ENCODE results near the gene RBBP9.

RBBP9 gene

GRCh38 chr20:18481596-18481995, 15.4 kb downstream of the RBBP9 start:
- TF ChIP-seq, protein P1, sequence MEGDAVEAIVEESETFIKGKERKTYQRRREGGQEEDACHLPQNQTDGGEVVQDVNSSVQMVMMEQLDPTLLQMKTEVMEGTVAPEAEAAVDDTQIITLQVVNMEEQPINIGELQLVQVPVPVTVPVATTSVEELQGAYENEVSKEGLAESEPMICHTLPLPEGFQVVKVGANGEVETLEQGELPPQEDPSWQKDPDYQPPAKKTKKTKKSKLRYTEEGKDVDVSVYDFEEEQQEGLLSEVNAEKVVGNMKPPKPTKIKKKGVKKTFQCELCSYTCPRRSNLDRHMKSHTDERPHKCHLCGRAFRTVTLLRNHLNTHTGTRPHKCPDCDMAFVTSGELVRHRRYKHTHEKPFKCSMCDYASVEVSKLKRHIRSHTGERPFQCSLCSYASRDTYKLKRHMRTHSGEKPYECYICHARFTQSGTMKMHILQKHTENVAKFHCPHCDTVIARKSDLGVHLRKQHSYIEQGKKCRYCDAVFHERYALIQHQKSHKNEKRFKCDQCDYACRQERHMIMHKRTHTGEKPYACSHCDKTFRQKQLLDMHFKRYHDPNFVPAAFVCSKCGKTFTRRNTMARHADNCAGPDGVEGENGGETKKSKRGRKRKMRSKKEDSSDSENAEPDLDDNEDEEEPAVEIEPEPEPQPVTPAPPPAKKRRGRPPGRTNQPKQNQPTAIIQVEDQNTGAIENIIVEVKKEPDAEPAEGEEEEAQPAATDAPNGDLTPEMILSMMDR (IDR thresholded peaks at IDR 0.05; ENCODE audit: extremely low read depth, insufficient read depth, missing control alignments), result no peak
- in situ Hi-C loops (cut with MboI; ENCODE audit: low pct_unique_long_range_greater_than_20kb, low sequenced_read_pairs, unreplicated experiment), result no loop called here
- DNase-seq (ENCODE audit: low spot score), result no peak

- TF ChIP-seq, protein P1 (IDR thresholded peaks at IDR 0.05; ENCODE audit: extremely low read depth, insufficient read depth, missing control alignments), result no peak
- in situ Hi-C loops (cut with MboI; ENCODE audit: low pct_unique_long_range_greater_than_20kb, low sequenced_read_pairs, unreplicated experiment), result no loop called here
- no peak for DNase-seq (ENCODE audit: low spot score)
These were observed 19.2 kb downstream of the RBBP9 start for GRCh38 chr20:18477821-18478220.

GRCh38 chr20:18477218-18477617, 19.8 kb downstream of the RBBP9 start:
- TF ChIP-seq, protein P1 (IDR thresholded peaks at IDR 0.05; ENCODE audit: extremely low read depth, insufficient read depth, missing control alignments), result no peak
- DNase-seq (ENCODE audit: low spot score), result no peak
- in situ Hi-C loops (cut with MboI; ENCODE audit: low pct_unique_long_range_greater_than_20kb, low sequenced_read_pairs, unreplicated experiment), result no loop called here

- TF ChIP-seq, protein P1 (IDR thresholded peaks at IDR 0.05; ENCODE audit: extremely low read depth, insufficient read depth, missing control alignments), result no peak
- peak; percentile 94 for DNase-seq (ENCODE audit: low spot score)
- in situ Hi-C loops (cut with MboI; ENCODE audit: low pct_unique_long_range_greater_than_20kb, low sequenced_read_pairs, unreplicated experiment), result no loop called here
These were observed 29.9 kb downstream of the RBBP9 start, which contains the start of the genes DZANK1 and POLR3F for GRCh38 chr20:18466894-18467730. Gene DZANK1 (minus strand): TSS chr20:18467030. CDS start chr20:18465358, 1,672 bp downstream. Gene POLR3F (plus strand): TSS chr20:18467390. CDS start chr20:18467507, 117 bp downstream.

- DNase-seq (ENCODE audit: low spot score), result no peak
- TF ChIP-seq, protein P1 (IDR thresholded peaks at IDR 0.05; ENCODE audit: extremely low read depth, insufficient read depth, missing control alignments), result no peak
- in situ Hi-C loops (cut with MboI; ENCODE audit: low pct_unique_long_range_greater_than_20kb, low sequenced_read_pairs, unreplicated experiment), result no loop called here
These were observed 30.5 kb downstream of the RBBP9 start for GRCh38 chr20:18466574-18466893.

DNA sequence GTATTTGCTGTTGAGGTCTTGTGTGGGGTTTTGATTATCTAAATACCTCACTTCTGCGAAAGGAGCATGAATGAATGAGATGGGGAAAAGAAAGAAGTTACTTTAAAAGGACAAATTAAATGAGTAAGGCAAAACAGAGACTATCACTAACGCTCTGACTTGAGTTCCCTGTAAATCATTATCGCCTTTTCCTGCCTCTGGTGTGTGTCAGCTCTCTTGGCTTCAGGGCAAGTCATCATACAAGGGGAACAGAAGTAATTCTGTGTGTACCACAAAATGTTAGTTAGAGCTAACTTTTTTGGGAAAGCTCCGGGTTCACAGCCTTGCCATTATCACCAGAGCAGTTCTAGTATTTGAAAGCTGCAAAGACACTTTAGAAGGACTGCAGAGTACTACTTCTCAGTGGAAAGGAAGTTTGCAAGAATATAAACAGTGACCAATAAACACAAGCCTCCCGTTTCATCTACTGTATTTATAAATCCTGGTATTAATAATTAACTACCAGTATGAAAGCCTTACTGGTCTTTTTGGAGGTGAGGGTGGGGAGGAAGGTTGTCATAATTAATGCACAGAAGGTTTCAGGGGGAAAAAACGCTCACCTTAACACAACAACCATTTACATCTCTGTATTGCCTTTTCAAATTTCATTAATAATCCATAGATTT, 31.4 kb downstream of the RBBP9 start:
- DNase-seq (ENCODE audit: low spot score), result no peak
- in situ Hi-C loops (cut with MboI; ENCODE audit: low pct_unique_long_range_greater_than_20kb, low sequenced_read_pairs, unreplicated experiment), result no loop called here
- TF ChIP-seq, protein P1 (IDR thresholded peaks at IDR 0.05; ENCODE audit: extremely low read depth, insufficient read depth, missing control alignments), result no peak
